GM18526 (cell line): ENCODE data around the gene SSR4.

Experiments
- POLR2A ChIP-seq: IDR thresholded peaks from 3 replicates; pipeline ENCODE4 v1.6.1; 2011; ENCODE audit not compliant: insufficient read length; ENCODE audit errors: extremely low read depth

SSR4 gene

DNA sequence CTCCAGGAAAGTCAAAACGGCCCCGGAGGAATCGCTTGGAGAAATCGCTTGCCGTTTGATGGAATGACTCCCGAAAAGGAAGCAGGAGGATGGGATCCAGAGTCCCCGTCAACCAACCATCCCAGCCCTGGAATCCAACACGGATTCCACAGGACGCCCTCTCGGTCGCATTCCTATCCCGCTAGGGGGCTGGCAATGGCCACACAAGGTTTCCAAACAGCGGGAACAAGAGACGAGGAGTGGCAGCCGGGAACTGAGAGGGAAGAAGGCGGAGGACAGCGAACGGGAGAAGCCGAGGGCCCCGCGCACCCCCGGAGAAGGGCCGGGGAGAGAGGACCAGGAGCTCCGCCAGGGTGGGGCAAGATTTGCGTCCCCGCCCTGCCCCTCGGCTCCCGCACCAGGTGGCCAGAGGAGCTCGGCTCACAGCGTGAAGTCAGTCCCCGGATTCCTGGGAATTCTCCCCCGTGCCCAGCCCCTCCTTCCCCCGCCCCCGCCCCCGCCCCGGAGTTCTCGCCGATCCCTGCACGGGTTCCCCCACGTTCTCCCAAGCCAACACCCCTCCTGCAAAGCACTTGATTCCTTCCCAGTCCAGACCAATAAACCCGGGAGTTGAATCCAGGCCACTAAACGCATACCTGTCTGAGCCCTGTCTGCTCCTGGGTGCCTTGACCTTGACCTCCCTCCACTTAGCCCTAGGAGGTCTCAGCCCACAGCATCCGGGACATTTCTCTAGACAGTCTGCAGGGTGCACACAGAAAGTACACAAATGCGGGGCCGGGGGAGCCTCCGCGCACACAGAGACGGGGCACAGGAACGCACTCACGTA is 34.5 kb downstream of the SSR4 start:
- TF ChIP-seq POLR2A: no peak

DNA sequence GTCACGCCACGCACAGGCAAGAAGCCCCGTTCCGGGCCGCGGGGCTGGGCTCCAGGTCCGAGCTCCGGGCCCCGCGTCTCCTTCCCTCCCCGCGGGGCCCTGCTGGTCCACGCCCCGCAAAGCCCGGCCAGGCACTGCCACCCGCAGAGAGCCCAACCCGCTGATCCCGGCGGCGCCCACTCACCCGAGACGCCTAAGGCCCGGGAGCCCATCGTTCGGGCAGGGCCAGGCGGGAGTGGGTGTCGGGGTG is 35.0 kb downstream of the SSR4 start:
- no peak for TF ChIP-seq POLR2A

DNA sequence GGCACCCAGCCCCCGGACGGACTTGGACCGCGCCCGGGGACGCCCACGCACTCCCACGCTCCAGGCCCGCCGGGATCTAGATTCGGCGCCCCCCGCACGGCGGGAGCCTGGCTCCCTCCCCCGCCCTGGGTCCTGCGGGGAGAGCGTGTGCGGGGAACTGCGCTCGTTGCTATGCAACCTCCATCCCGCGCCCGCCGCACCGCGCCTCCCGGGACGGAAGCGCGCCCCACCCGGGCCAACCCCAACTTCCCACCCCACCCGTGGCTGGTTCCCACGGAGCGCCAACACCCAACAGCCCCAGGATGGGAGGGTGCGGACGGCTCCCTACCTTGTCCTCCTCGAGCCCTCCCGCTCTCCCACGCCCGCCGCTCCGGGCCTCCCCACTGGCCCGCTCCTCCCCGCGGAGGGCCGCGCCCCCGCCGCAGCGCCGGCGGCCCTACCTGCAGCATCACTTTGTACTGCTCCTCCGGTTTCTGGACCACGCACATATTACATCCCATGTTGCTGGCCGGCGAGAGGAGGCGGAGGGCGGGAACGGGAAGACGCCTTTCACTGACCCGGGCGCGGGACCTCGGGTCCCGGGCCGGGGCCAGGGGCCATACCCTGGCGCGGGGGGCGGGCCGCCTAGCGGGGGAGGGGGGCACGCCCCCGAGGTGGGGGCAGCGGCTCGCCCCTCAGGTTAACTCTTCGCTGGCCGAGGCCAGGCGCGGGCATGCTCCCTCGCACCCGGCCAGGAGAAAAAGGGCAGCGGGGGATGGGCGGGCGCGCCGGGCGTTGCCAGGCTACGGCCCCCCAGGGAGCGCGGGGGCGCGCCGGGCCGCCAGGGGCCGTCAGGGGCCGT is 35.6 kb downstream of the SSR4 start, which contains the start of gene PDZD4:
Gene PDZD4 (minus strand): TSS at position 746 of the 841 bp plus-strand sequence. CDS start 246 bp downstream, at position 500.
- TF ChIP-seq POLR2A: no peak

DNA sequence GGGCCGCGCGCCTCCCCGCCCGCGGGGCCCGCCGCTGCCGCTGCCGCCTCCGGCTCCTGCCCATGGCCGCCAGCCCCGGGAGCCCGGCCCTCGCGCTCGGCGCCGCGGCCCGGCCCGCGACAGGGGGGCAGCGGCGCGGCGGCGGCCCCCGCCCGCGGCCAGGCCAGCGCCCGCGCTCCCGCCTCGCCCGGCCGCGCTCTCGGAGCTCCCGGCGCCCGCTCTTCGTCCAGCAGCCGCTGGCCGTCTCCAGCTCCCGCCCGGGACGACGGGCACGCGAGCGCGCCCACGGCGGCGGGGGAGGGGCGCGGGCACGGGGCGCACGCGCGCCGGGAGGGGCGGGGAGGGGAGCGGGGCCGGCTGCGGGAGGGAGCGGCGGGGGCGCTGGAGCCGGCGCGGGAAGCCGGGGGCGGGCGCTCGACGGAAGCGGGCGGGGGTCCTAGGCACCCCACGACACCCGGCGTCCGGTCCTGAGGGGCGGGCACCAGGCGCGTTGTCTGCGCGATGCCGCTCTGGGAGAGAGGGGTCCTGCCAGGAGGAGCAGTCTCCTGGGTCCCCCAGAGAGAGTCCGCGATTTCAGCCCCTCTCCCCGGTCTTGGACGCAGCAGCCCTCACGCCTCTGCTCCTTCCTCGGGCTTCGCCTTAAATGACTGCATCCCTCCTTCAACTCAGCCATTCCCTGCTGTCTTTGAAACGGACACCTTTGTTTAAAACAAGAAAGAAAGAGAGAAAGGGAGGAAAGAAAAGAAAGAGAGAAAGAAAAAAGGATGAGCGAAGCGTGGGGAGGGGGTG is 36.4 kb downstream of the SSR4 start:
- TF ChIP-seq POLR2A: no peak

DNA sequence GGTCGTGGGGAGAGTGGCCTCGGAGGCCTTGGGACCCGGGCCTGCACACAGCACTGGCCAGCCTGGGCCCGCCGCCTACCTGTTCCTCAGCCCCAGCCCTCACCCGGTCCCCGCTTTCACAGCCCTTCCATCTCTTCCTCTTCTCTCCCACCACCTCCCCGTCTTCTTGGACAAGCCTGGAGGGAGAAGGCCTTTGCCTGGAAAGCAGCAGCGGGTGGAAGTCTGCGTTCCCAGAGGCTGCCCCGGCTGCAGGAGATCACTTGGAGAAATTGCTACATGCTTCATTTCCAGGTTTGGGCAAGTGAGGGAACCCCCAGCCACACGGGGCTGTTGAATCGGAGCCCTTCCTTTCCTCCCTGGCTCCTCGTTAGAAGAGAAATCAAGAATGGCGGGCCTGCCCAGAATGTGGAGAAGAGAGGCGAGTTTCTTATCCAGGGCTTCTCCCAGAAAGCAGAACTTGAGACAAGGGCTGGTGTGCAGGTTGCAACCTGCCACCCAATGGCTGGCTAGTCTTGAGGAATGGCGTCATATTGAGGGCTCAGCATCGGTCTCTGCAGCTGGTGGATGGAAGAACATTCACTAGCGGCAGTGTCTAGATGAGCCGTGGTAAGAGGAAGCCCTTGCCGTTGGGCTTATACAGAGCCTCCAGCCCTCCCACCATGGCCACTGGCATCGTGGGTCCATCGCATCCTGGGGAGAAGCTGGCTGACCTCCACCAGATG is 37.1 kb downstream of the SSR4 start:
- TF ChIP-seq POLR2A: no peak

DNA sequence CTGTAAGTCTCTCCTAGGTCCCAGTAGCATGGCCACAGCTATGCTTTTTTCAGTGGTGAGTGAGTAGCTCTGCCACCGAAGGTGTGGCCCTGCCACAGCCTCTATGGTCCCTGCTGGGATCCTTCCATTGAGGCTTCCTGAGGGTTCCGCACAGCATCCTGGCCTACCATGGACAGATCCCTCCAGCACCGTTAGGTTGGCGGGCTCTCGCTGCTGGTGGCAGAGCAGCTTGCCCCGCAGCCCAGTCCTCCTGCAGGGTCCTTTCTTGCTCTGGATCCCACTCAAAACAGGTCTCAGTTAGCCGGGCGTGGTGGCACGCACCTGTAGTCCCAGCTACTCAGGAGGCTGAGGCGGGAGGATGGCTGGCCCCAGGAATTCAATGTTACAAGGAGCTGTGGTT is 38.3 kb downstream of the SSR4 start:
- no peak for TF ChIP-seq POLR2A

DNA sequence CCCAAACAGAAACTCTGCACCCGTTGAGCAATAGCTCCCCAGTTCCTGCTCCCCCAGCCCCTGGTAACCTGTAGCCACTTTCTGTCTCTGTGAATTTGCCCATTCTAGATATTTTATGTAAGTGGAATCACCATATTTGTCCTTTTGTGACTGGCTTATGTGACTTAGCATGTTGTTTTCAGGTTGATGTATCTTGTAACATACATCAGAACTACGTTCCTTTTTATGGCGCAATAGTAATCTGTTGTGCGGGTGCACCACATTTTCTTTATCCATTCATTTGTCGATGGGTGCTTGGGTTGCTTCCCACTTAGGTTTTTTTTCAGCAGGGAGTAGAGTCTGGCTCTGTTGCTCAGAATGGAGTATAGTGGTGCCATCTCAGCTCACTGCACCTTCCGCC is 42.5 kb downstream of the SSR4 start:
- TF ChIP-seq POLR2A: no peak

DNA sequence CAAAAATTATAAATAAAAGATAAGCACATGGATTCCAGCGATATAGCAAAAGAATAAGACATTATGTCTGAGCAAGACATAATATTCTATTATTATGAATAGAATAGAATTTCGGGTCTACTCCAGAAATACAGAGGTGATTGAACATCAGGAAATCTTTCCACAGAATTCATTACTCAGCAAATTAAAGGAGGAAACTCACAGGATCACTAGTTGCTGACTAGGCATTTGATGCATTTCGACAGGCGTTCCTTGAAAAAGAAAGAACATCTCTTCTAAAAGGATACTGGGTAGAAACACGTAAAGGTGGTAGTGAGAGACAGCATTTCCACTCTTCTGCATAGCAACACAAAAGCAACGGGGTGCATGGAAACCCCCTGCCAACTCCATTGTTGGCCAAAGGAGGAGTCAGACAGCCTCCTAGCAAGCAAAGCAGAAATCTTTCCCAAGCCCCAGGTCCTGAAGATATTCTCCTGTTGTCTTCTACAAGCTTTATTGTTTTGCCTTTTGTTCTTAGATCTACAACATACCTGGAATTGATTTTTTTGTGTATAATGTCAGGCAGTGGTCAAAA is 50.1 kb downstream of the SSR4 start:
- TF ChIP-seq POLR2A: no peak

DNA sequence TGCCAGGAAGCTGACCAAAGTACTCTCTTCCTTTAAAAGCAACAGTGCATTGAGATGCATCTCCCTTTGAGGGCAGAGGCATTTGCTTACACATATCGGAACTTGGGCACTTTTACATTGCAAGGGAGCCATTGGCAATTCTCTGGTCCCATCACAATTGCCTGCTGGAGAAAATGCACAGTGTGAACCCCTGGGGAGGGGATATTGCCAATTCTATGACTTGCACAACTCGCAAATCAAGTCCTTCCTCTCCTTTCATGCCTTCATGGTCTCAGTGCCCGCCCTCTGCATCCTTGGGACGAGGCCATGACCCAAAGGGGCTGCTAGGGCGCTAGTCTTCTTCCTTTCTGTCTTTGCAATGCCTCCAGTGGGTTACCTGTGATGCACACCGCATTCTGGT is 50.7 kb downstream of the SSR4 start:
- no peak for TF ChIP-seq POLR2A

DNA sequence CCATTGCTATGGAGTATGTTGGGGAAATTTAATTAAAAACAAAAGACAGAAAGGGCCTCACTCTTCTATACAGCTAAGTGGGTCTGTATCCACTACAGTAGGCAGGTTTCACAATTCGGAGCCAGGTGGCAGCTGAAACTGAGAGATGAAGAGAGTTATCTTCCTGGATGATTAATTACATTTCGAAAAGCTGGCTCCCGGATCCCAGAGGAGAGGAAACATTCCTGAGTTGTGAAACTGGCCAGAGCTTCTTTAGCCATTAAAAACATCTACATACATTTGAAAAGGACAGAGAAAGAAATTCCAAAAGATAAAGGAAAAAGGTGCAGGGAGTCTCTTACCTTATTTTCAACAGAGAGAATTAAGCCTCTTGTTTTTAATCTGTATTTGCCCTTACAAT is 51.4 kb downstream of the SSR4 start:
- TF ChIP-seq POLR2A: no peak
